Cerebellar cortex (tissue), 1 donor: Measurements from ENCODE around the gene PPP2R2C.

Experiments
- DNase-seq: peaks from one replicate; pipeline ENCODE4 v3.0.0-alpha.2; 2015; ENCODE audit warnings: low spot score

Gene PPP2R2C

DNA sequence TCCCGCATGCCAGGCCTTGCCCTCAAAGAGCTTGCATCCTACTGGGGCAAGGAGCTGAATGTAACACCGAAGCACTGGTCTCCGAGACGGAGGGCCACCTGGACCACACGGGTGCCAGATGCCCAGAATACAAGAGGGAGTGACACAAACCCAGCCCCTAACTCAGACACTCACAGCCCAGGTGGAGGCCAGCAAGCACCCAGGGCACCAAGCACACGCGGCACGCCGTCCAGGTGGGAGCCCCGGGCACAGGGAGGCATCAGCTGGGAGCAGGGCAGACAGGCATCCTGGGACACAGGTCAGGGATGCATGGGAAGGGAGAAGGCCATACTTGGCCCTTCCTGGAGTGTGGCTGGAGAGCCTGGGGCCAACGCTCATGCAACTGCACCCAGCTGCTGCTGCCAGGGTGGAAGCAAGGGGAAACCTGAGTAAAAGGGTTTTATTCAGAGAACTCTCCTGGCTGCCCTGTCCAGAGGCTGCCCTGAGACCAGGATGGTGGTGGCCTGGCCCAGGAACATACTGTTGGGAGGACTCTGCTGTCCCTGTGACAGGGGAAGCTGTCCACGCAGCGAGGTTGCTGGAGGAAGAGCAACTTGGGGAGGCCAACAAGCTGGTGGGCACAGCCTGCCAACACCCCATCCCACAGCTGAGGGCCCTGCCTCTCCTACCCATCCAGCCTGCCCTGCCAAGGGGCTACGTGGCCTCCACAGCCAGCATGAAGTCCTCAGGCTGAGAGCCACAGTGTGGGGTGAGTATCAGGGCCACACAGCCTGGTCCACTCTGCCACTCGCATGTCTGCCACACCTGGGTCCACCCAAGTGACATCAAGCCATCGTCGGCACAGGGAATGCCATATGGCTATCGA lies 22.2 kb upstream of the PPP2R2C start:
- DNase-seq: no peak

DNA sequence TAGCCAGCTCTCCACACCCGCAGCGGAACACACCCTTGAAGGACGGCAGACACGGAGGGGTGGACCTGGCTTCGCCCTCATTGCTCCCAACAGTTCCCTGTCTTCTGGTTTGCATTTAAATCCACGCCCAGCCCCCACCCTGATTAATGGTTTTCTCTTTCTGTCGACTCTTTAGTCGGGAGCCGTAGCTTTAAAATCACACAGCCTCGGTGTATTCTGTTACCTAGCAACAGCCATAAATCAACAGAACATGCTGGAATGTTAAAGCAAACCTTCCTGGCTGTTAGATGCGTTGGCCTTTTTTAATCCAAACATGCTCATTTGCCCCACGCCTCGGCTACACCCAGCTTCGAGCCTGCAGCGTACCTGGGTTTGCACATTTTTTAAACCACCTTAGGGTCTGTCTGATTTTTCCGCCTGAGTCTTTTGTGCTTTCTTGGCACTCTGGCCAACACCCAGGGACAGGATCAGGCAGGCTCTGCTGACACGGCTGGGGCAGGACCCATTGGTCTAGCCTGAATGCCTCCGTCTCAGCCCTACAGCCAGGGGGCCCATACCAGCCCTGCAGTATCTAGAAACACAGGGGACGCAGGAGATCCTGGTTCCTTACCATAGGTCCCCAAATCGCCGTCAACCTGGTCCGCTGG lies 21.4 kb upstream of the PPP2R2C start:
- DNase-seq: peak; percentile 21

DNA sequence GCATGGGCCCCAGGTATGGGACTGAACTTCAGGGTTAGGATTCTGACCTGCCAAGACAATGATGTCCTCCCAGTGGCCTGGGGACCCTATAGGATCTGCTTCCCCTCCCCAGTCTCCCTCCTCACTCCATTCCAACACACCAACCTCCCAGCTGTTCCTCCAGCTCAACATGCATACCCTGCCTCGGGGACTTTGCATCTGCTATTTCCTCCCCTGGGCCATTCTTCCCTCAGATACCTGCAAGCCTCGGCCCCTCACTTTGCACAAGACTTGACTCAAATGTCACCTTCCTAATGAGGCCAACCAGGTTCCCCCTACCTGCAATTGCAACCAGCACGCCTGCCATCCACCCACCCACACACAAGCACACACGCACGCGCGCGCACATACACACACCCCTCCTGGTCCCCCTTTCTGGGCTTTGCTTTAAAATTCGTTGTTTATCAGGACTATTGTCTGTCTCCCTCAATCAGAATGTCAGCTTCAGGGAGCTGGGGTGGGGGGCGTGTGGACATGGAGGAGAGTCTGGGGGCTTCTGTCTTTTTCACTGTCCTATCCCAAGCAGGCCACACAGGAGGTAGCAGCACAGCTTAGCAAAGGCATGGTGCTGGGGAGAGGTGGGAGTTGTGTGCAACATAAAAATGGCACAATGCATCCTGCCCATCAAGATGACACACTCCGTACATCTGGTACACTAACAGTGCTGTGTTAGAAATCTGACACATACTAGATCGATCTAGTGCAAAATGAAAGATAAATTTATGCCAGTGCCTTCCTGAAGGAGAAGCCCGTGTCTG lies 20.6 kb upstream of the PPP2R2C start:
- DNase-seq: no peak

DNA sequence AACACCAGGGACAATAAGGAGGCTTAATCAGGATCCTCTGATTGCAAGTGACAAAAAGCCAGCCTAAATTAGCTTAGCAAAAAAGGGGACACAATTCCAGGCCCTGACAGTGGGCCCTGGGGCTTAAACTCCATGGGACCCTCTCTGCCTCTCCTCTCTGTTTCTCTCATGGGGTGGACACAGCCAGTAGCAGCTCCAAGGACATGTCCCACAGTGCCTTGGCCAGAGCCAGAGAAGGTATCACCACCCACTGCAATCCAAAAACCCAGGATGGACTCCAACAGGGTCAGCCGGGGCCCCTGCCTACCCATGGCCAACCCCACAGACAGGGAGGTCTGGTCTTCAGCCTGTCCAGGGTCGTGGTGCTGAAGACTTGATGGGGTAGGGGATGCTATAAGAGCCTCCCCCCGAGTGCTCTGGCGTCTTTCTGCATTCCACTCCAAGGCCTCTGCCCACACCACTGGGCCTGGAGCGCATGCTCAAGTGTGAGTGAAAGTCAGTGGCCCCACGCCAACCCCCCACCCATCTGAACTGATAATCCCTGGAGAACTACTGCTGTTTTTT lies 19.7 kb upstream of the PPP2R2C start:
- no peak for DNase-seq

DNA sequence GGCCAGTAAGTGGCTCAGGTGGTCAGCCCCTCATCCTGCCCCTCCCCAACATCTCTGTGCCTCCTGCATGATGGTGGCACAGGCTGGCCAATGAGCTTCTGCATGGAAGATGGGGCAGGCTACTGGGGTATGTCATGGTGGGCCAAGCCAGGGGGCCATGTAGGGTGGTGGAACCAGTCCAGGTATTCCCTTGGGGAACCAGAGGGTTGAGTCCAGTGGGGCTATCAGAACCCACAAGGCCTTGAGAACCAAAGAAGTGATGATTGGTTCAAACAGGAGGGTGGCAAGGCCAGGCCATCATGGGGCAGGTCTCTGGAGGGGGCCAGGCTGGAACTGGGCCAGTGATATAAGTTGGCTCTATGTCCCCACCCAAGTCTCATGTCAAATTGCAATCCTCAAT lies 18.8 kb upstream of the PPP2R2C start:
- DNase-seq: no peak

DNA sequence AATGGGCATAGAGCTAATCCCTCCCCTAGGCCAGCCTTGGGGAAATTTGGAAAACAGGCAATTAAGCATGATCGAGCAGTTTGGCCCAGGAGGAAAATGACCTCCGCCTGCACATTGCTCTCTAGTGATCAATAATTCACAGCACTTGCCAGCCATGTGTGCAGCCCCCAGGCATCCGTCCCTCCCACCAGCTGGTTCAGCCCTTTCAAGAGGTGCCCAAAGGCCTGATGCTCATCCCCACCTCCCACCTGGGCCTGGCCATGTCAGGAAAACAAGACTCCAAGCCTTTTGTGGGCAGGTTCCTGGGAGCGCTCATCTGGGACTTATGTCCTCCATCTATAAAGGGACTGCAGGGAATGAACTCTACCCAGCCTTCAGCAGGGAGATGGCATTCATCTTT lies 17.5 kb upstream of the PPP2R2C start:
- no peak for DNase-seq

DNA sequence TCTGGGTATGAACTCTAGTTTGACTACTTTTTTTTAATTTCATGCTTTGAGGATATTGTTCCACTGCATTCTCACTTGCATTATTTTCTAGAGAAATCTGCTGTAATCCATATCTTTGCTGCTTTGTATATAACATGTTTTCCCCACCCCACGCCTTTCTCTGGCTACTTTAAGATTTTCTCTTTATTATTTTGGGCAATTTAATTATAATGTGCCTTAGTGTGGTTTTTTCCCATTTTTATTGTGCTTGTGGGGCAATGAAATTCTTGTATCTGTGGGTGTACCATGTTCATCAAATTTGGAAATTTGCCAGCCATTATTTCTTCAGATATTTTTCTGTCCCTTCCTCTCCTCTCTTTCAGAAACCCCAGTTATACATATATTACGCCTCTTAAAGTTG lies 15.1 kb upstream of the PPP2R2C start:
- no peak for DNase-seq

DNA sequence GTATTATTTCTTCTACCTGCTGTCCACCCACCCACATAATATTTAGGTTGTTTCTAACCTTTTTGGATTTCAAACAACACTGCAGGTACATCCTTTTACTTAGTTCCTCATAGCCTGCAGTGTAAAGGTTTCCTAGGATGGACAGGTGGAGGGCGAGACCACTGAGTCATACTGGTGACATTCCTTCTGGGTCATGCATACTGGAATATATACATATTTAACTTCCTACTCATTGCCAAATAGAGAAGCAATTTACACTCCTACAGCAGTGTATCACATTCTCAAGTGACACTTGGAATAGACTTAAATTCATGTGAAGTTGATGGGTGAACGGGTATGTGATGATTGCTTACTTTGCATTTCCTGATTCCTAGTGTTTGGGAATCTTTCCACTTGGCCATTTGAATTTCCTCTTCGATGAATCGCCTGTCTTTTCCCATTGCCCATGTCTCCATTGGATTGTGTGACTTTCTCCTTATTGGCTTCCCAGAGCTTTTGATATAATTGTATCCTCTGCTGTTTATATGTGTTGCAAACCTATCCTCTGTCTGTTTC lies 8.2 kb upstream of the PPP2R2C start:
- DNase-seq: no peak

DNA sequence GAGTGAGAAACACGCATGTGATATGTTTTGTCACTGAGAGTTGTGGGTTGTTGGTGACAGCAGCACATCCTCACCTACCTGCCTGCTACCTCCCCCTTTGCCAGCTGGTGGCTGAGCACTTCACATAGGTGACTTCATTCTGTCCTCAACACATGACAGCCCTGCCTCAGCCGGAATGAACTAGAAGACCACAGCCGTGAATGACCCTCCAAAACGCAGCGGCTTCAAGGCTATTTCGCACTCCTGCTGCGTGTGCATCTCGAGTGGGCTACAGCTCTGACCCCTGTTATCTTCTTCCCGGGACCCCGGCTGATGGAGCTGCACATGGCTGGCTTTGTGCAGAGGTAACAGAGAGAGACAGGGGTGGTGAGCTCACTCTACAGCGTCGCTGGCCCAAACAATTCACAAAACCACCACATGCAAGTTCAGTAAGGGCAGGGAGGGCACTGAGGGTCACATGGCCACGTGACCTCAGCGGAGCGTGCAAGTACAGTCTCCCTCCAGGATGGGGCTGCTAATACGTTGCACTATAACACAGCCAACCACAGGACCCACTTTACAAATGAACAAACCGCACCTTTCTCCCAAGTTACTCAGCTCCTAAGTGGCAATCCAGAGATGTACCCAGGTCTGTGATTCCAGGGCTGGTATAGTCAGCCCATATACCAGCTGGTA lies 6.3 kb upstream of the PPP2R2C start:
- no peak for DNase-seq

DNA sequence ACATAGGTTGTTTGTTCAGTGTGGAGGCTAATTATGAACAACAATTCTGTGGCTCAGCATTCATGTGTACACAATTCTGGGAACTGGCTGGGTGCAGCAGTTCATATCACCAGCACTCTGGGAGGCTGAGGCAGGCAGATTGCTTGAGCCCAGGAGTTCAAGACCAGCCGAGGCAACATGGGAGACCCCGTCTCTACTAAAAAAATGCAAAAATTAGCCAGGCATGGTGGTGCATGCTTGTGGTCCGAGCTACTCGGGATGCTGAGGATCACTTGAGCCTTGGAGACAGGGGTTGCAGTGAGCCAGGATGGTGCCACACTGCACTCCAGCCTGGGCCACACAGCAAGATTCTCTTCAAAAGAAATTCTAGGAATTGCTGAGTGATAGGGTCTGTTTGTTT lies 4.5 kb upstream of the PPP2R2C start:
- no peak for DNase-seq

DNA sequence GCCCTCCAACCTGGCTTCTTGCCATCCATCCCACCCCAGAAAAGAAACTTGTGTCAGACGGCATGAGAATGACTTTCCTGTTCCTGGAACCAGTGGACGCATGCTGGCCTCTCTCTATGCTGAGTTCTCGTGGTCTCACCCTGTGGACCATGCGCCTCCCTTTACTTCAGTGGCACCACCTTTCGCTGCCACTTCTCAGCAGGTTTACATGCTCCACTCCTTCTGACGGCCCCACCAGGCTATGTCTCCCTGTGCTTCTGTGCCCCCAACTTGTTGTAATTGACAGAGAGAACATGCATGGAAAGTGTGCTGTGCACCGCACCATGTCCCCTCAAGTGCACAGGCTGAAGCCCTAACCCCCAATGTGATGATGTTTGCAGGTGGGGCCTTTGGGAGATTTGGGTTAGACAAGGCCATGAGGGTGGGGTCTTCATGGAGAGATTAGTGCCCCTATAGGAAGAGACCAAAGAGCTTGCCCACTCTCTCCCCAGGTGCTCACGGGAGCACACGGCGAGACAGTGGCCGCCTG lies 3.1 kb upstream of the PPP2R2C start:
- DNase-seq: no peak

DNA sequence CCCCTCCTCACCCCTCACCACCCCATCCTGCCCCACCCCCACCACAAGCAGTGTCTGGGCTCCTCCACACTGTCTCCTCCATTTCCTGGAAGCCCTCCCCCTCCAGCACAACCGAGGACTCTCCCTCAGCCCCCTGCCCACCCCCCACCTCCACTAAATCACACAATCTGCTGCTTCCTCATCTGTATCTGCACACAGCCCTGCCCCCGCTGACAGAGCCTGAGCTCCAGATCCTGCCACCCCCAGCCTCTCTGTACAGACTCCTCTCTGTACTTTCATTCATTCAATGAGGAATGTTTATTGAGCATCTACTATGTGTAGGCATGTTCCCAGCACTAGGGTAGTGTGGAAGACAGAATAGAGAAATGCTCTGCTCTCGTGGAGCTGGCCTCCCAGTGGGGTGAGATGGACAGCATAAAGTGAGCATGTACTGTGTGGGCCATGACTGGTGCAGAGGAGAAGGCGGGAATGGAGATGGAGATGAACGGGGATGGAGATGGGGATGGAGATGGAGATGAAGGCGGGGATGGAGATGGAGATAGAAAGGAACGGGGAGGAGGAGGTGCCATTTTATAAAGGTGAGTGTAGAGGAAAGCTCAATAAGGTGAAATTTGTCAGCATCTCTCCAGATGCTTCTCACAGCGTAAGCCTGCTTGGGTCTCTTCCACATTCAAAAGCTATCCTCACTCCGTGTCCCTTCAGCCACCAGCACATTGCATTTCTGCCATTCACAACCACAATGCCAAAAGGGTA lies 2.5 kb upstream of the PPP2R2C start:
- DNase-seq: no peak

DNA sequence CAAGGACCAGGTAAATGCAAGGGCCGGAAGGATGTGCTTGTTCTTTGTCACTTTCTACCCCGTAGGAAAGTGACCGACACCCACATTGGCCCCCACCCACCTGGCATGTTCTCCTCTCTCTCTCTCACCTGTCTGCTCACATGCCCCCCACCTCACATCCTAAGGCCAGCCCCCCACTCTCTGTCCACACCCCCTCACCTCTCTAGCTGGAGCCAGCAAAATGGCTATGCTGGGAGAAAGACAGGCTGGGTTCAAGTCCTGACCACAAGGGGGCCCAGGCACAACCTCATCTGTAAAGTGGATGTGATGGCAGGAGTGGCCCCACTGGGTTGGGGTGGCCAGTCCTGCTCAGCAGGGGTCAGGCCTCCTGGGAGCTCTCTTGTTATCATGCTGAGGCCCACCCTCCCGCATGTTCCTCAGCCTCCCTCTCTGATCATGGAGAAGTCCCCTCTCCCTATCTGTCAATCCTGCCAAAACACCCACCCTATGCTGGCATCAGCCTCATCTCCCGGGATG lies 1.7 kb upstream of the PPP2R2C start:
- DNase-seq: no peak

DNA sequence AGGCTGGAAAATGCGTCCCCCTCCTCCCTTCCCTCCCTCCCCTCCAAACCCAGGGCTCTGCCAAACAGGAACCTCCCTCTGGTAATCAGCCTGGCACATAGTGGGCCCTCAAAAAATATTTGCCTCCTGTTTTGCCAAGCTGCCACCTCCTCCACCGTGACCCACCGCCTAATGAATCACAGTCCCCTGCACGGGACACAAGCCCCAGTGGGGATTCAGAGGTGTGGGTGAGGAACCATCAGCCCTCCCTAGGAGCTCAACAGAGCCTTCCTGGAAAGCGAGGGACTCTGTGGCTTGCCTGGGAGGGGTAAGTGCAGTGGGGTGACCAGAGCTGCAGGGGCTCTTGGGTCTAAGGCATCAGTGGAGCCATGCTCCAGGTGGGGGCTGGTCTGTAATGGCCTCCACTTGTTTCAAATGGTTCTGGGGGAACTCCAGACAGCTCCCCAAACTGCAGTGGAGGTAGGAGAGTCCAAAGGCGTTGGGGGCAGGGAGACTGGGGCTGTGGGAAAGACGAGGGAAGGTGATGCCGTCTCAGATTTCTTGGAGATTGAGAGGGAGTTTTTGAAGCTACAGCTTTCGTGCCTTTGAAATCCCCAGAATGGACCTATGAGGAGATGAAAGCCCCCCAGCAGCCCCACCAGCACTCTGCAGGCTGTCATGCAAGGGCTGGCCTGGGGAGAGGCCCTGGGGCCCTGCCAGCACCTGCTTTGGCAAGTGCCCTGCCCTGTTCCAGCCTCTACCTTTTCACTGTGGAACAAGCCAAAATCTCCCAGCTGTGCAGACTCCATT lies 1.0 kb upstream of the PPP2R2C start:
- DNase-seq: no peak

DNA sequence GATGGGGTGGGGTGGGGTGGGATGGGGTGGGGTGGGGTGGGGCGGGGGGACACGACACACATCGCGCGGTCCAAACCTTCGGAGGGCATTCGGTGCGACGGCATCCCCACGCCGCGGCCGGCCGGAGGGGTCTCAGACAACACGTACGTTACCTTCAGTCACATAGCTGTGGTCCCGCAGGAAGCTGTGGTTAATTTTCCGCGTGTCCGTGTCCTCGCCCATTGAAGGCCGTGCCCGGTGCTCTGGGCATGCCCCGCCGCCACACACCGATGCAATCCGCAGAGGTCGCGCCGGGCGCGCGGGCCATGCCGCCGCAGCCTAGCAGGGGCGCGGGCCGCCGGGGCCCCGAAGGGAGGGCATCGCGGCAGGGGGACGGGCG lies 417 bp downstream of the PPP2R2C start:
- no peak for DNase-seq

DNA sequence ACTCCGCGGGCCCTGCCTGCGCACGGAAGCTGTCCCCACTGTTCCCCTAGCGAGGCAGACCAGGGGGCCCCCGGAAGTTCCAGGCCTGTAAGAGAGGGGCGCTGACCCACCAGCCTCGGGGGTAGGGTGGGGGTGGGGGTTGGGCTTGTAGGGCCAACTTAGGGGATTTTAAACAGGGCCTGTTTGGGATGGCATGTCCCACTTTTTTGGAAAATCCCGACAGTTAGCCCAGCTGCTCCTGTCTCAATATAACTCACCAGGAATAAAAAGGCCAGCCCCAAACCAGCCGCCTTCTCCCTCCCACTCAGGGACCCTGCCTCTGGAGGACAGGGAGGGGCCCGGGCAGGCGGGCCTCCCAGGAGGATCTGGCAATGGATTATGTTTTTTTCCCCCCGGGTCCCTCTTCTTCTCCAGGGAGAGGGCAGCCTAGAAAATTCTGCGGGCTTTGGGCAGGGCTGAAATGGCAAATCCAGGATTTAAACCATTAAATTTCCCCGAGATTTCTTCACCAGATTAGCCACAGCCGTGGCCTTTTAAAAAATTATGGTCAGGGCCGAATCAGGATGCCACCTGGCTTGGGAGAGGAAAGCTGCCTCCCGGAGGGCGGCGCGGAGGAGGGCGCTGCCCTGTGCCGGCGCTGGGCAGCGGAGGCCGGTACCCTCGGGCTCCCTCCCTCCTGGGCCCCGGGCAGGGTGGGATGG lies 957 bp downstream of the PPP2R2C start:
- no peak for DNase-seq

DNA sequence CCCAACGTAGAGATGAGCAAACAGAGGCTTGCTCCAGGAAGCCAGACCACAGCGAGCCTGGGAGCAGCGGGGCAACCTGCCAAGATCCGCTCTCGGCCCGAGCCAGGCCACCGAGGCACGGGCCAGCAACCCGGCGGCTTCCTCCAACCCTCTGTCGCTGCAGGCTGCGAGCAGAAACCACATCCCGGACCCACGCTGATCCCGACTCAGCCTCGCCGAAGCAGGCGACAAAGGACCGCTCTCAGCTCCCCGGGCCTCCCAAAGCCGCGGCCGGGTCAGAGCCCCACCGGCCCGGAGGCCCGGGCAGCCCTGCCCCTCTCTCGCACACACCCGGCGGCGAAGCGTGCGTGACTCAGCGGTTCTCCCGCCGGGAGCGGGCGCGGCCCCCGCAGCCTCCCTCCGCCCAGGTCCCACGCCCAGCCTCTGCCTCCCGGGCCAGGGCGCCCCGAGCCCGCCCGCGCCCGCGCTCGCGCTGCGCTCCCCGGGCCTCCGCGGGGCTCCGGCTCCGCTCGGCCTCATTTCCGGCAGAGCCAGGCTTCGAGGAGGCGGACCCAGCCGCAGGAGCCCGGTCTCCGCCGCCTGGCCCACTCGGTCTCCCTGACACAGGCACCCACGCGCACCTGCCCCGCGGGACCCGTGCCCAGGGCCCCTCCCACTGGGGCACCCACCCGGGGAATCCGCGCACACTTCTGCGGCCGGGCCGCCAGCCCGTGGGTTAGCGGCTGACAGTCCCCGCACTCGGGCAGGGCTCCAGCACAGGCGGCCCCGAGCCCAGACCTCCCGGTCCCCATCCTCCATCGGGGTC lies 1.7 kb downstream of the PPP2R2C start:
- DNase-seq: peak; percentile 79

DNA sequence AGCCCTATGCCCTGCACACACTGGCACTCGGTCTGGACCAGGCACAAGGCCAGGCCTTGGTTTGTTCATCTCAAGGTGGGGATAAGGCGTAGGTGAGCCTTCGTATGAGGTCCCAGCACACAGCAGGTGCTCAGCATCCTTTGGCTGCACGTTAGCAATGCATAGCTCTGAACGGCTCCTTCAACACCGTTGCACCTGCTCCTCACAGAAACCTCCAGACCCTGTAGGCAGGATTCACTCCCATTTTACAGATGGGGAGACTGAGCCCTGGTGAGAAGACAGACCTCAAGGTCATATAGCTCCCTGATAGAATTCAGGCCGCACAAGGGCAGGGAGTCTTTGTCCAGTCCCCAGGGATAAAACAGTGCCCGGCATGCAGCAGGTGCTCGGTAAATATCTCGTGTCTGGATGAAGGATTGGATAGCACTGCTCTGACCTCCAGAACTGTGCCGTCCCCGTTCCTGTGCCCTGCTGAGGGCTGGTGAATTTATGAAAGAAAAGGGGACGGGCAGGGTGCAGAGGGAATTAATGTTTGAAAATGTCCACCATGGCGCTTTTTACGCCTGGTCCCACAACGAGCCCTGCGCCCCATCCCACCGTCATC lies 2.4 kb downstream of the PPP2R2C start:
- no peak for DNase-seq
